WTC11 (cell line): ENCODE data around the gene NLGN1. TPM values are rescaled to one million over a fixed set of nuclear protein-coding genes. Genes with fewer than 3 reads are reported as not detected.

Experiments
- ATAC-seq: fragments of 200-7000 bp; cut with Tn5 transposase; 2 replicates; pipeline ENCODE4 v1.10.0; 2021; ENCODE audit warnings: mild to moderate bottlenecking, moderate library complexity
- CTCF ChIA-PET: fragments of 300-600 bp; sonication (Branson Sonifier 250); formaldehyde crosslinking; loops from one replicate; lab custom pipeline; 2021; ENCODE audit warnings: antibody characterized with exemption; lab: Charles Lee
- POLR2A ChIA-PET: fragments of 350-600 bp; sonication (Branson Sonifier 250); formaldehyde crosslinking; loops from one replicate; lab custom pipeline; 2021; ENCODE audit warnings: antibody characterized with exemption; lab: Charles Lee
- DNase-seq: peaks from one replicate; pipeline ENCODE4 v3.0.0; 2021; ENCODE audit warnings: low spot score
- H3K27ac Mint-ChIP-seq: 2 replicates; pipeline ENCODE4 v1.8.0; 2021; ENCODE audit warnings: mixed read lengths
- H3K27me3 Mint-ChIP-seq: 2 replicates; pipeline ENCODE4 v1.8.0; 2021; ENCODE audit warnings: low read depth, mild to moderate bottlenecking, moderate library complexity, mixed read lengths
- H3K36me3 Mint-ChIP-seq: 2 replicates; pipeline ENCODE4 v1.8.0; 2021; ENCODE audit warnings: mixed read lengths
- H3K4me1 Mint-ChIP-seq: 2 replicates; pipeline ENCODE4 v1.8.0; 2022; ENCODE audit warnings: mixed read lengths
- H3K4me3 Mint-ChIP-seq: 2 replicates; pipeline ENCODE4 v1.8.0; 2021; ENCODE audit warnings: mild to moderate bottlenecking, moderate library complexity, mixed read lengths
- H3K9me3 Mint-ChIP-seq: 2 replicates; pipeline ENCODE4 v1.8.0; 2021; ENCODE audit warnings: mixed read lengths
- ARID4B ChIP-seq: sonication (generic); formaldehyde crosslinking; IDR thresholded peaks from 2 replicates; pipeline ENCODE4 v1.8.0; 2023; ENCODE audit warnings: missing genetic modification reagents, mild to moderate bottlenecking, borderline replicate concordance
- ETV6 ChIP-seq: sonication (generic); formaldehyde crosslinking; IDR thresholded peaks from 2 replicates; pipeline ENCODE4 v1.8.1; 2022; ENCODE audit warnings: mild to moderate bottlenecking, missing genetic modification reagents
- GABPB1 ChIP-seq: sonication (generic); formaldehyde crosslinking; IDR thresholded peaks from 2 replicates; pipeline ENCODE4 v1.8.1; 2023; ENCODE audit warnings: mild to moderate bottlenecking, missing genetic modification reagents
- PRDM15 ChIP-seq: sonication (generic); formaldehyde crosslinking; IDR thresholded peaks from 2 replicates; pipeline ENCODE4 v1.8.0; 2022; ENCODE audit warnings: missing genetic modification reagents
- PRRX2 ChIP-seq: fragments of 250-450 bp; sonication (Bioruptor Pico); IDR thresholded peaks from 2 replicates; pipeline ENCODE4 v1.8.0; 2021; ENCODE audit warnings: mild to moderate bottlenecking
- SMAD3 ChIP-seq: sonication (generic); formaldehyde crosslinking; IDR thresholded peaks from 2 replicates; pipeline ENCODE4 v1.8.0; 2022; ENCODE audit warnings: missing genetic modification reagents, mild to moderate bottlenecking, borderline replicate concordance
- SMAD4 ChIP-seq: sonication (generic); formaldehyde crosslinking; IDR thresholded peaks from 2 replicates; pipeline ENCODE4 v1.8.0; 2022; ENCODE audit warnings: mild to moderate bottlenecking, missing genetic modification reagents
- USF1 ChIP-seq: sonication (generic); formaldehyde crosslinking; IDR thresholded peaks from 2 replicates; pipeline ENCODE4 v1.8.0; 2022; ENCODE audit warnings: mild to moderate bottlenecking, missing genetic modification reagents
- ZMAT4 ChIP-seq: fragments of 250-450 bp; sonication (Bioruptor Pico); IDR thresholded peaks from 2 replicates; pipeline ENCODE4 v1.9.0; 2021; ENCODE audit warnings: mild to moderate bottlenecking
- ZNF121 ChIP-seq: sonication (generic); formaldehyde crosslinking; IDR thresholded peaks from 2 replicates; pipeline ENCODE4 v1.8.0; 2023; ENCODE audit warnings: missing genetic modification reagents
- ZNF219 ChIP-seq: sonication (generic); formaldehyde crosslinking; IDR thresholded peaks from 2 replicates; pipeline ENCODE4 v1.8.0; 2023; ENCODE audit warnings: missing genetic modification reagents, mild to moderate bottlenecking, borderline replicate concordance
- total RNA-seq: library from RNA; stranded (reverse); gene quantifications from 3 replicates; pipeline ENCODE4 v1.2.3, GENCODE V29; 2021
- TF ChIP-seq, protein P1 (sequence below): sonication (generic); formaldehyde crosslinking; IDR thresholded peaks from 2 replicates; pipeline ENCODE4 v1.8.1; 2023; ENCODE audit warnings: mild to moderate bottlenecking, missing genetic modification reagents, borderline replicate concordance

The NLGN1 gene
- total RNA-seq, 1 experiment from 2014 or later, result 12.4 TPM

GRCh38 chr3:173568623-173569022 is 171.1 kb downstream of the NLGN1 start:
- no peak for TF ChIP-seq PRRX2 (CRISPR knock-in tag)
- no peak for TF ChIP-seq ETV6
- TF ChIP-seq GABPB1 (CRISPR knock-in tag), result no peak
- TF ChIP-seq ZNF121 (CRISPR knock-in tag), result no peak
- no peak for TF ChIP-seq ARID4B (CRISPR knock-in tag)
- TF ChIP-seq PRDM15 (CRISPR knock-in tag), result no peak
- no peak for TF ChIP-seq SMAD4
- TF ChIP-seq ZMAT4 (CRISPR knock-in tag), result no peak
- no peak for TF ChIP-seq USF1 (CRISPR knock-in tag)
- TF ChIP-seq ZNF219 (CRISPR knock-in tag), result no peak
- TF ChIP-seq SMAD3 (CRISPR knock-in tag), result no peak
- TF ChIP-seq, protein P1, sequence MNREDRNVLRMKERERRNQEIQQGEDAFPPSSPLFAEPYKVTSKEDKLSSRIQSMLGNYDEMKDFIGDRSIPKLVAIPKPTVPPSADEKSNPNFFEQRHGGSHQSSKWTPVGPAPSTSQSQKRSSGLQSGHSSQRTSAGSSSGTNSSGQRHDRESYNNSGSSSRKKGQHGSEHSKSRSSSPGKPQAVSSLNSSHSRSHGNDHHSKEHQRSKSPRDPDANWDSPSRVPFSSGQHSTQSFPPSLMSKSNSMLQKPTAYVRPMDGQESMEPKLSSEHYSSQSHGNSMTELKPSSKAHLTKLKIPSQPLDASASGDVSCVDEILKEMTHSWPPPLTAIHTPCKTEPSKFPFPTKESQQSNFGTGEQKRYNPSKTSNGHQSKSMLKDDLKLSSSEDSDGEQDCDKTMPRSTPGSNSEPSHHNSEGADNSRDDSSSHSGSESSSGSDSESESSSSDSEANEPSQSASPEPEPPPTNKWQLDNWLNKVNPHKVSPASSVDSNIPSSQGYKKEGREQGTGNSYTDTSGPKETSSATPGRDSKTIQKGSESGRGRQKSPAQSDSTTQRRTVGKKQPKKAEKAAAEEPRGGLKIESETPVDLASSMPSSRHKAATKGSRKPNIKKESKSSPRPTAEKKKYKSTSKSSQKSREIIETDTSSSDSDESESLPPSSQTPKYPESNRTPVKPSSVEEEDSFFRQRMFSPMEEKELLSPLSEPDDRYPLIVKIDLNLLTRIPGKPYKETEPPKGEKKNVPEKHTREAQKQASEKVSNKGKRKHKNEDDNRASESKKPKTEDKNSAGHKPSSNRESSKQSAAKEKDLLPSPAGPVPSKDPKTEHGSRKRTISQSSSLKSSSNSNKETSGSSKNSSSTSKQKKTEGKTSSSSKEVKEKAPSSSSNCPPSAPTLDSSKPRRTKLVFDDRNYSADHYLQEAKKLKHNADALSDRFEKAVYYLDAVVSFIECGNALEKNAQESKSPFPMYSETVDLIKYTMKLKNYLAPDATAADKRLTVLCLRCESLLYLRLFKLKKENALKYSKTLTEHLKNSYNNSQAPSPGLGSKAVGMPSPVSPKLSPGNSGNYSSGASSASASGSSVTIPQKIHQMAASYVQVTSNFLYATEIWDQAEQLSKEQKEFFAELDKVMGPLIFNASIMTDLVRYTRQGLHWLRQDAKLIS (CRISPR knock-in tag), result no peak
- TF ChIP-seq, all 79 proteins: peak for 0
- H3K4me3 Mint-ChIP-seq, result no peak overlapping the region
- DNase-seq (no peak), ATAC-seq (no peak)
- no peaks in the 10 kb centered on the region for H3K9me3 Mint-ChIP-seq
- H3K27me3 Mint-ChIP-seq, result no peaks in the 10 kb centered on the region
- POLR2A ChIA-PET, result no interaction called here
- no peaks in the 10 kb centered on the region for H3K36me3 Mint-ChIP-seq
- peaks cover 3% of the 10 kb centered on the region; the same call in 1 of the 2 replicates for H3K4me1 Mint-ChIP-seq
- no peak overlapping the region for H3K27ac Mint-ChIP-seq
- CTCF ChIA-PET, result interaction anchor here (1.7 kb wide), 1 partner anchor 15 kb away, joined by 7 read pairs; no protein-coding TSS in a partner anchor
